Measurements from ENCODE around the gene NKAIN2.

GRCh38 chr6:124131259-124131658, 327.6 kb downstream of the NKAIN2 start:
- TF ChIP-seq CTCF (IDR thresholded peaks at IDR 0.05), result no peak
- TF ChIP-seq POLR2A (IDR thresholded peaks at IDR 0.05), result no peak
